IgD-negative memory B cell (primary cell): ENCODE data around the gene THAP5. TPM values are rescaled to one million over a fixed set of nuclear protein-coding genes. Genes with fewer than 3 reads are reported as not detected.

Experiments used
- H3K27ac Mint-ChIP-seq, 3 donors: one replicate each; pipeline ENCODE4 v1.8.0; 2020 to 2022; ENCODE audit warnings: mild to moderate bottlenecking in 3 of 3, mixed read lengths in 3 of 3, moderate library complexity in 1 of 3
- H3K27me3 Mint-ChIP-seq: one replicate; pipeline ENCODE4 v1.8.0; 2021; ENCODE audit warnings: mixed read lengths
- H3K36me3 Mint-ChIP-seq: one replicate; pipeline ENCODE4 v1.8.0; 2020; ENCODE audit warnings: mild to moderate bottlenecking, mixed read lengths
- H3K4me1 Mint-ChIP-seq, 3 donors: one replicate each; pipeline ENCODE4 v1.8.0; 2020 to 2022; ENCODE audit warnings: mixed read lengths in 3 of 3, mild to moderate bottlenecking in 1 of 3
- H3K4me3 Mint-ChIP-seq, 4 donors: one replicate each; pipeline ENCODE4 v1.8.0; 2020 to 2022; ENCODE audit warnings: mild to moderate bottlenecking in 4 of 4, mixed read lengths in 4 of 4, moderate library complexity in 3 of 4
- H3K9me3 Mint-ChIP-seq, 3 donors: one replicate each; pipeline ENCODE4 v1.8.0; 2020 to 2021; ENCODE audit warnings: mixed read lengths in 3 of 3, mild to moderate bottlenecking in 1 of 3
- polyA plus RNA-seq: library from polyadenylated mRNA; unstranded; fragments of 300-500 nt; fragmentation: Illumina TruSeq; gene quantifications from one replicate; pipeline ENCODE4 v1.2.3, GENCODE V29; 2021

Gene THAP5
- polyA plus RNA-seq, 1 donor from 2014 or later = 27.3 TPM

DNA sequence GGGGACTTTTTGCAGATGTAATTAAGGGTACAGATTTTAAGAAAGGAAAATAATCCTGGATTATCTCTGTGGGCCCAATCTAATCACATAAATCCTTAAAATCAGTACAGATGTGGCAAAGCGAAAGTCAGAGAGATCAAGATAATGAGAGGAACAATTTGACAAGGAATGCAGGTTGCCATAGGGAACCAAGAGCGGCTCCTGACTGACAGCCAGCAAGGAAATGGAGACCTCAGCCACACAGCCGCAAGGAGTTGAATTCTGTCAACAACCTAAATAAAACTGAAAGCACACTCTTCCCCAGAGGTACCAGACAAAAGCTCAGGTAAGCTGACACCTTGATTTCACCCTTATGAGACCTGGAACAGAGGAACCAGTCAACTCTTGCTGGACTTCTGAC lies 40.2 kb downstream of the THAP5 start:
- no peak overlapping the region for H3K4me3 Mint-ChIP-seq
- H3K27me3 Mint-ChIP-seq = no peaks in the 10 kb centered on the region
- H3K9me3 Mint-ChIP-seq = no peaks in the 10 kb centered on the region
- H3K27ac Mint-ChIP-seq = peak overlapping the region in 1 of 3 donors; percentile 4
- H3K4me1 Mint-ChIP-seq = peaks cover 5 to 8% (median 6%) of the 10 kb centered on the region in 3 donors
- H3K36me3 Mint-ChIP-seq = peaks cover 3% of the 10 kb centered on the region

DNA sequence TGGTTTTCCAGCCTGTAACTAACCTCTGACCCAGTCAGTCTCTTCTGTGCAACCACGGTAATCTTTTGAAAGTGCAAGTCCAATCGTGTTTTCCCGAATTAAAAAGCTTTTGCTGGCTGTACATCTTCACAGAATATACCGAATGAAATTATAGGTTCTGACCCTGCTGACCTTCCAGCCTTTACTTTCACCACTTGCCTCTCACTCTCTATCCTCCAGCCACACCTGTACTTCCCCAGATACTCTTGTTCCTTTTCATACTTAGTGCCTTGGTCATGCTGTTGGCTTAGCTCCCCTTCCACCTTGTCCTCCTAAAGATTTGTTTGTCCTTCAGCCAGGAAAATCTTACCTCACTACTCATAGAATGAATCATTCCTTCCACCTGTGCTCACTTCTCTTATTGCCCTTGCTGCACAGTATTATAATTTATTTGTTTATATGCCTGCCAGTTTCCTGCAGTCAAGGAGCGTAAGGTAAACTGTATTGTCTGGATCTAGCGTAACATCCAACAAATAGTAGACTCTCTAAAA lies 41.3 kb downstream of the THAP5 start:
- H3K4me3 Mint-ChIP-seq = peak overlapping the region in 2 of 4 donors; percentile 36 to 82
- peaks cover 14 to 19% (median 16%) of the 10 kb centered on the region in 3 donors for H3K4me1 Mint-ChIP-seq
- peaks cover 1% of the 10 kb centered on the region for H3K36me3 Mint-ChIP-seq
- H3K27me3 Mint-ChIP-seq = no peaks in the 10 kb centered on the region
- no peaks in the 10 kb centered on the region for H3K9me3 Mint-ChIP-seq
- H3K27ac Mint-ChIP-seq = peak overlapping the region; percentile 49 to 91 (median 72)

DNA sequence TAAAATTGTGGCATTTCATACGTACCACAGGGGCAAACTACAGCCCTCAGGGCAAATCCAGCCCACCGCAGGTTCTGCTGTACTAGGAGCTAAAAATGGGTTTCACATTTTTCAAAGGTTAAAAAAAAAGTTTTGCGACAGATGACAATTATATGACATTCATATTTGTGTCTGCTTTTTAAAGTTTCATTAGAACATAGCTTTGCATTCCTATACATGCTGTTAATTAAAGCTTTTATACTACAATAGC lies 42.8 kb downstream of the THAP5 start:
- H3K4me1 Mint-ChIP-seq = peaks cover 18 to 28% (median 23%) of the 10 kb centered on the region in 3 donors
- H3K27me3 Mint-ChIP-seq = no peaks in the 10 kb centered on the region
- no peaks in the 10 kb centered on the region for H3K9me3 Mint-ChIP-seq
- peak overlapping the region; percentile 82 to 100 (median 98) for H3K4me3 Mint-ChIP-seq
- peak overlapping the region; percentile 81 to 99 (median 99) for H3K27ac Mint-ChIP-seq
- H3K36me3 Mint-ChIP-seq = peaks cover 1% of the 10 kb centered on the region

DNA sequence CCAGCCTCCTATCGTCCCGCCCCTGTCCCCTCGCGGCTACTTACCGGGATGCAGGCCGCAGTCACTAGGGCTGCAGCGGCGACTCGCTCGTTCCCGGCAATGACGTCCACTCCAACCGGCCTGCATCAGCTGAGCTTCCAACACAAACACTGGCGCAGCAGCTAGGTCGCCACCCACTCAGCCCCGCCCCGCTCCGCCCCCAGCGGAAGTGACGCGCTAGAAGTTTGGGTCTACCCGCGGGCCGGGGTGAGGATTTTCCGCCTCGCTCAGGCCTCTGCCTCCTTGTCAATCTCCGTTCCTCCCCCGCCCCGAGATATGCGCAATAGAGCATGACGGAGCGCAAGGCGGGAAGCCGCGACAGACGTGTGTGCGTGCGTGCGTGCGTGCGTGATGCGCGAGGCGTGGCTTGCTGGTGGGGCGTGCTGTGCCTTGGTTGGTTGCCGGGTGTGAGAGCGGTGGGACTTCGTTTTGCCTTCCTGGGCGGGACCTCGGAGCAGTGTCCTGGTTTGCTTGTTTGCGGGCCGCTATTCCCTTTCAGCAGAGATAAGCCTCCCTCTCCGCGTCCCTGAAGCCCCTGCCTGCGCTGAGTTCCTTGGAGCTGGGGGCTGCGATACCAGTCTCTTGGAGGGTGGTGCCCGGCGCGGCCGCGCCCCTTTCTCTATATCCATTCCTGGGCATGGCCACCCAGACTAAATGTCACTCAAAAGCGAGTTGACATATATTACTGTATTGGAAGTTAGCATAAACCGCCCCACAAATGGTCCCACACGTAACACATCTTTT lies 43.3 kb downstream of the THAP5 start, which contains the start of gene PNPLA8:
Gene PNPLA8, minus strand, starts transcription at position 151 of the 783 bp plus-strand sequence. CDS start 10,644 bp downstream, outside the sequence.
- H3K36me3 Mint-ChIP-seq = peaks cover 1% of the 10 kb centered on the region
- peak within 1 kb of the TSS; percentile 81 to 99 (median 99) for H3K27ac Mint-ChIP-seq
- peak within 1 kb of the TSS; percentile 82 to 100 (median 98) for H3K4me3 Mint-ChIP-seq
- H3K27me3 Mint-ChIP-seq = no peaks in the 10 kb centered on the region
- no peaks in the 10 kb centered on the region for H3K9me3 Mint-ChIP-seq
- H3K4me1 Mint-ChIP-seq = peaks cover 22 to 32% (median 27%) of the 10 kb centered on the region in 3 donors

DNA sequence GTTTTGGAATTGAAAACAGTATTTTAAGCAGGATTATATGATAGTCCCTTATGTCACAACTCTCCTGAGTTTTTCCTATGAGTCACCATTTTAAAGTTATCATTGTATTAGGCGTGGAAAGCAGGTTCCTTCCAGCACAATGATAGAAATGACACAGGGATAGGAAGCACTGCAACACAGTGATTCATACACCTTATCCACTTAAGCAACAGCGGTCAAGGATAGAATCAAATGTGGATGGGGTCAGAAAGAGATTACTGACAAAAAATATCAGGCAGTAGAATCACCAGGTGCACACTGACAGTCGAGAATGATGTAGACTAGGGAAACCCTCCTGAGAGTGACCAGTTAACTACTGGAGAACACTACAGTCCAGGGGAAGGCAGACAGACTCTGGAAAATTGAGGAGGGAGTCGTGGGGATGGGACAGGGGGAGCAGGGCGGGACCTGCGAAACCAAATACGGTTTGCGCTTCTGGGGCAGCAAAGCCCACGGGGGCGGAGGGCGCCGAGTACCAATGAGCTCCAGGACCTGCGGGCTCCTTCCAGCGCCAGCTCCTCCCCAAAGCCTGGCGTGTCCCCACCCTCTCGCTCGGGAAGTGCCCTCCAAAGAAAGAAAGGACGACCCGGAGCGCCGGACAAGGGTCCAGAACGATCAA lies 44.0 kb downstream of the THAP5 start:
- no peaks in the 10 kb centered on the region for H3K9me3 Mint-ChIP-seq
- peaks cover 25 to 35% (median 31%) of the 10 kb centered on the region in 3 donors for H3K4me1 Mint-ChIP-seq
- peaks cover 1% of the 10 kb centered on the region for H3K36me3 Mint-ChIP-seq
- H3K27me3 Mint-ChIP-seq = no peaks in the 10 kb centered on the region
- H3K27ac Mint-ChIP-seq = peak overlapping the region; percentile 81 to 99 (median 99)
- peak overlapping the region; percentile 82 to 100 (median 98) for H3K4me3 Mint-ChIP-seq

DNA sequence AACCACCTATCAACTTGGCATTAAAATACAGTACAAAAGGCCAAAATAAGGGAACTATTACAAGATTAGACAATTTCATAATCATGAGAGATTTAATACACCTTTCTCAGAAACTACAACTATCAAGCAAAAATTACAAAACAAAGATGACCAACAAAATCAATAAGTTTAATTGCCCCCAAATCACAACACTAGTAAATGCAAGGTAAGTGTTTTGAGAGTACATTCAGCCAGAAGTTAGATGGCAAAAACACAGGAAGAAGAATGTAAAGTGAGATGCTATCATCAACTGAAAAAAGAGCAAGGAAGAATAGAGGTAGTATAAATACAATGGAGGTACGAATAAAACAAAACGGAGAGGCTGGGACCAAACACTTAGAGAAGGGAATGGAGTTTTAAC lies 46.7 kb downstream of the THAP5 start:
- H3K9me3 Mint-ChIP-seq = no peaks in the 10 kb centered on the region
- H3K36me3 Mint-ChIP-seq = peaks cover 3% of the 10 kb centered on the region
- peak overlapping the region in 1 of 3 donors; percentile 81 for H3K27ac Mint-ChIP-seq
- peak overlapping the region in 2 of 4 donors; percentile 57 to 80 for H3K4me3 Mint-ChIP-seq
- no peaks in the 10 kb centered on the region for H3K27me3 Mint-ChIP-seq
- peaks cover 37 to 47% (median 39%) of the 10 kb centered on the region in 3 donors for H3K4me1 Mint-ChIP-seq

DNA sequence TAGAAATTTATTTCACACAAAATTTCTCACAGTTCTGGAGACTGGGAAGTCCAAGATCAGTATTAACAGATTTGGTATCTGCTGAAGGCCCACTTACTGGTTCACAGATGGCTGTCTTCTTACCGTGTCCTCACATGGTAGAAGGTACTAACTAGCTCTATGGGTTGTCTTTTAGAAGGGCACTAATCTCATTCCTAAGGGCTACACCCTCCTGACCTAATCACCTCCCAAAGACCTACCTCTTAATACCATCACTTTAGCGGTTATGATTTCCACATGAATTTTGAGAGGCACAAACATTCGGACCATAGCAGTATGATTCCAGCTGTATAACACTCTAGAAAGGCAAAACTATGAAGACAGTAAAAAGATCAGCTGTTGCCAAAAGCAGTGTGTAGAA lies 51.6 kb downstream of the THAP5 start:
- H3K9me3 Mint-ChIP-seq = no peaks in the 10 kb centered on the region

DNA sequence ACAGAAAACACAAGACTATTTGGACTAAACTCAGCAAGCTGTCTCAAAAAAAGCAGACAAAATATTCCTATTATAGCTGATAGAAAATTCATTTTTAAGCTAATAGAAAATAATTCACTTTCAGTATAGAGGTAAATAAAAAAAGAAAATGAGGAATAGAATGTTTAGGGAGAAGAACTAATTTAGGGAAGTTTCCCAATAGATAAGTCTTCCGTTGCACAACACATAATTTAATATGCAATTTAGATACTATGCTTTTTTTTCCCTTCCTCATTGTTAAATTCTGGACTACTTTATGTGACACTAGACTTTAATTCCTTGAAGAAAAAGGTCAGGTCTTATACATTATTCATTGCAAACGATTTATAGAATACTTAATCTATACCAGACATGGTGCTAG lies 53.9 kb downstream of the THAP5 start:
- Mint-ChIP-seq H3K4me3 (peak overlapping the region in 1 of 4 donors; percentile 27), H3K9me3 (no peaks in the 10 kb centered on the region), H3K36me3 (peaks cover 11% of the 10 kb centered on the region), H3K27me3 (no peaks in the 10 kb centered on the region), H3K27ac (no peak overlapping the region), H3K4me1 (peaks cover 31 to 46% (median 44%) of the 10 kb centered on the region in 3 donors)

More for the DNA sequence above, 51.6 kb downstream of the THAP5 start:
- Mint-ChIP-seq H3K4me1 (peaks cover 32 to 50% (median 47%) of the 10 kb centered on the region in 3 donors), H3K27me3 (no peaks in the 10 kb centered on the region), H3K27ac (no peak overlapping the region), H3K36me3 (peaks cover 9% of the 10 kb centered on the region), H3K4me3 (no peak overlapping the region)

DNA sequence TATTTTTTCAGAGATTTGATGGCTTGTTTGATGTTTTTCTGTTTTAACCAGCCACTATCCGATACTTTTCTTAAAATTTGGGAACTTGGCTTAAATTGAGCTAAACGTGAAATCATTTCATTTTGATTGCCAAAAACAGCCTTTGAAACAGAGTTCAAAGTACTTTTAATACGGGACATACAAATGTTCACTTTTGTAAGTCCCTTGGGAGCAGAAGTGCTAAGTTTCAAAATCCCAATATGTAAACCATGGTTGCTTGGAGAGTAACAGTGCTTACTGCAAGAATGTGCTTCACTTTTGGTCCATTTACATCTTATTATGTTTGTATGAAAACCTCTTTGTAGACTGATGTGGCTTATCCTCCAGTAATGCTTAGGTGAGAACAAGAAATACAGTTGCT lies 54.5 kb downstream of the THAP5 start:
- Mint-ChIP-seq H3K4me1 (peaks cover 31 to 42% (median 39%) of the 10 kb centered on the region in 3 donors), H3K4me3 (peak overlapping the region in 1 of 4 donors; percentile 3), H3K9me3 (no peaks in the 10 kb centered on the region), H3K27me3 (no peaks in the 10 kb centered on the region), H3K36me3 (peaks cover 11% of the 10 kb centered on the region), H3K27ac (no peak overlapping the region)

Other genes with a start within 250 kb of the THAP5 start
- 0.49 TPM for gene NRCAM, start 113.3 kb downstream of the THAP5 start, polyA plus RNA-seq
- gene PNPLA8, start 43.6 kb downstream of the THAP5 start, polyA plus RNA-seq = 50.2 TPM
- 29.5 TPM for gene DNAJB9, start 168 bp upstream of the THAP5 start, polyA plus RNA-seq